Stimulated activated naive CD8-positive, alpha-beta T cell treated with anti-CD3 and anti-CD28 coated beads, Interleukin-15, Interleukin-2, amounts not matched to agents 100 U/mL and 50 U/mL, for 24 hours (primary cell): ENCODE data around the gene ANKRD63.

Experiments
- ATAC-seq: fragments of 150-1000 bp; cut with Tn5 transposase; one replicate; pipeline ENCODE4 v1.10.0; 2021
- DNase-seq: peaks from one replicate; pipeline ENCODE4 v3.0.0; 2021

ANKRD63 gene

DNA sequence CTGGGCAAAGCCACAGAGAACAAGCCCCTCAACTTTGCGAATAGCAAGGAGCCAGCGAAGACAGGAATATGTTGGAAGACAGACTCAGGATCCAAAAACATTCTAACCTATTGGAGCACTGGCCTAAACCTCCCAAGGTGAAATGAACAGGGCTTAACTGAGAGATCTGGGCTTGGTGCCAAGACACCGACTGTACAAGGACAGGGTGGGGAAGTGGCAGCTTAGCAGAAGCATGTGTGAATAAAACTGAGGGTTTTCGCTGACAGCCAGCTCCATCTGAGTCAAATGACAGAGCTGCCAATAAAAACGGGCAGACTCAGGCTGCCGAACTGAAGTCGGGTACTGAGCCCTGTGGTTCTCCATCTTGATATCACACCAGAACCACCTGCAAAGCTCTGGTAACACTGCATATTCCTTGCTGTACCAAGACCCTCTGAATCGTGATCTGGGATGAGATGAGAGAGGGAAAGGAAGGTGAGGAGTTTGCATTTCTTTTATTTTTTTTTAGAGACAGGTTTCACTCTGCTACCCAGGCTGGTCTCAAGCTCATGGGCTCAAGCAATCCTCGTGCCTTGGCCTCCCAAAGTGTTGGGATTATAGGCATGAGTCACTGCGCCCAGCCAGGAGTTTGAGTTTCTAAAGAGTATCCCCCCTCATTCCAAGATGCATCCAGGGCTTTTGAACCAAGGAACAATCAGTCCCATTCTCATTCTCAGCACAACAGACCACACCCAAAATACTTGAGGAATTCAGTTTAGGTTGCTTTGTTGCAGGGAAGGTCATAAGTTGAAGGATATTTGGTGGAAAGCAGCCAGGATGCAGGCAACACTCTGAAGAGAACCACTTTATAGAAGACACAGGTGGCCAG lies 30.9 kb upstream of the ANKRD63 start:
- DNase-seq, result no peak
- no peak for ATAC-seq

- DNase-seq (no peak), ATAC-seq (no peak)
Measured at GRCh38 chr15:40312370-40313158, 29.7 kb upstream of the ANKRD63 start.

GRCh38 chr15:40310993-40311392 lies 28.1 kb upstream of the ANKRD63 start:
- DNase-seq (no peak), ATAC-seq (no peak)

DNA sequence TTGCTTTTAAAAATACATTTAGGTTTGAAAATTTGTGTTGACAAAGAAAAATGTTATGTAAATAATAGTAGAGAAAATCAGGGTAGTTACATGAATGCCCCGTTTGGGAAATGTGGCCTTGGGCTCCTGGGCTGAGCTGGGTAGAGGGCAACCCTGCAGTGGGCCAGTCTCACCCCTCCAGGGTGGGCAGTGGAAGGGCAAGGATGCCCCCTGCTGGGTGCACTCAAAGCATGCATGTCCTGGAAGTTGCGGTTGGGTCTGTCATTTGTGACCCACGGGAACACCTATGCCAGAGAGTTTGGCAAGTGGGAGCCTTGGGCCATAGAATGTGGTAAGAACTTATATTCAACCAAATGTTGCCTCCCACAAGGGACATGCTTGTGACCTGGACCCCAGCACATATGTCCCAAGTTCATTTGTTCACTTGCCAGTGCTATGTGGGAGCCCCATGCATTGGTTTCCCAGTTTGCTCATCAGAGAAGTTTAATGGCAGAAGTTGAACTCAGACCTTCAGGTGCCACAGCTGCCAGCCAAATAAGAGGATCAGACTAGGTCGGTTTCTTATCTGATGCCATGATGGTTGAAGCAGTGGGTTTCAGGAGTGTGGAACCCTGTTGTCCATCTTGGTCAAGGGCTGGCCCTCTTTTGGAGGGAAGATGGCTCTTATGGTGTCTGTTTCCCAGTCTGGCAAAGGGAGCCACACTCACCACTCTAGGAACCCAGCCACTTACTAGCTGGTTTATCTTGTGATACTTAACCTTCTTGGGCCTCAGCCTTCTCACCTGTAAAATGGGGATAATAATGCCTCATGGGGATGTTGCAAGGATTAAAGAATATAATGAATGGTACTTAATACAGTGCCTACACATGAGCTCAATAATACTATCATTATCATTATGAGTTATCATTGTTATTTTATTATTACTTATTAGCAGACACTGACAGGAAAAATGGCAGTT lies 27.4 kb upstream of the ANKRD63 start:
- ATAC-seq (peak; percentile 48), DNase-seq (peak; percentile 81)

GRCh38 chr15:40309344-40309862 lies 26.5 kb upstream of the ANKRD63 start:
- ATAC-seq, result no peak
- DNase-seq, result no peak

GRCh38 chr15:40307421-40308211 lies 24.8 kb upstream of the ANKRD63 start, which contains the start of gene PLCB2:
Gene PLCB2 (minus strand): TSS chr15:40307935. CDS start chr15:40307672, 263 bp downstream.
- ATAC-seq, result peak; percentile 76
- peak; percentile 69 for DNase-seq

DNA sequence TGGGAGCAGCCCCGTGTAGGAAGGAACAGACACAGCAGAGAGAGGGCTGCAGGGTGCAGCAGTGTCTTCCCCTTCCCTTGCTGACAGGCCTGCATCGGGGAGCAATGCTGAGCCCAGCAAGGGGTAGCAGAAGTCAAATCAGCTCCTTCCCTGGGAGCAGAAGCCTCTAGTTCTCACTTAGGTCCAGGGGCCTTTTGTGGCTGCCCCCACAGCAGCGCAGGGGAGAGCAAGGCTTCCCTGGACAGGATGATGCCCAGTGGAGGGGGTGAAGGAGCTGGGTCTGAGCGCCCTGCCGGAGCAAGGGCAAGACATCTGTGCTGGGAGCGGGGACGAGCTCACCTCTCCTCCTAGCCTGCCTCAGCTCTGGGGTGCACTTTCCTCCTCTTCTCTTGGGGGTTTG lies 24.0 kb upstream of the ANKRD63 start:
- no peak for ATAC-seq

GRCh38 chr15:40306371-40306770 lies 23.5 kb upstream of the ANKRD63 start:
- ATAC-seq (no peak), DNase-seq (no peak)

More for the DNA sequence above, 24.0 kb upstream of the ANKRD63 start:
- DNase-seq, result peak; percentile 25

GRCh38 chr15:40305281-40305680 lies 22.4 kb upstream of the ANKRD63 start:
- no peak for ATAC-seq
- DNase-seq, result no peak

DNA sequence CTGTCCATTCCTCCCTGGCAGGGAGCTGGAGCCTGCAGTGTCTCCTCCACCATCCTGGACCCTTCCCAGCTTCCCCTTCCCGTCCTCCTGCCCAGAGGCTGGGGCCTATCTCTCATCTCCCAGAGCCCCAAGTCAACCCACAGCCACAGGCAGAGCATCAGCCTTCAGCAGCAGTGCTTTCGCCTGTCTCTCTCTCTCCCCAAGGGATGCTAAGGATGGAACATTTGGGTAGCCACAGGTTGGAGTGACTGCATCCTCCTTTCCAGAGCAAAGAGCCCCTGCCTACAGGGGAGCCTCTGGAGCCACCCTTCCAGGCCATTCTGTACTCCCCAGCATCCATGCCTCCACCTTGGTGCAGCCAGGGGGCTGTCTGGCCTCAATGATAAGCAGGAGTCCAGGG lies 20.7 kb upstream of the ANKRD63 start:
- no peak for ATAC-seq
- no peak for DNase-seq

GRCh38 chr15:40302981-40303380 lies 20.1 kb upstream of the ANKRD63 start:
- no peak for DNase-seq
- ATAC-seq, result no peak

GRCh38 chr15:40302288-40302886 lies 19.5 kb upstream of the ANKRD63 start:
- no peak for ATAC-seq
- no peak for DNase-seq

GRCh38 chr15:40301467-40302179 lies 18.8 kb upstream of the ANKRD63 start:
- no peak for DNase-seq
- ATAC-seq, result no peak

GRCh38 chr15:40300771-40301170 lies 17.9 kb upstream of the ANKRD63 start:
- no peak for ATAC-seq
- no peak for DNase-seq

GRCh38 chr15:40300367-40300766 lies 17.5 kb upstream of the ANKRD63 start:
- DNase-seq, result no peak
- no peak for ATAC-seq

GRCh38 chr15:40298216-40298935 lies 15.5 kb upstream of the ANKRD63 start:
- ATAC-seq, result no peak
- DNase-seq, result no peak

DNA sequence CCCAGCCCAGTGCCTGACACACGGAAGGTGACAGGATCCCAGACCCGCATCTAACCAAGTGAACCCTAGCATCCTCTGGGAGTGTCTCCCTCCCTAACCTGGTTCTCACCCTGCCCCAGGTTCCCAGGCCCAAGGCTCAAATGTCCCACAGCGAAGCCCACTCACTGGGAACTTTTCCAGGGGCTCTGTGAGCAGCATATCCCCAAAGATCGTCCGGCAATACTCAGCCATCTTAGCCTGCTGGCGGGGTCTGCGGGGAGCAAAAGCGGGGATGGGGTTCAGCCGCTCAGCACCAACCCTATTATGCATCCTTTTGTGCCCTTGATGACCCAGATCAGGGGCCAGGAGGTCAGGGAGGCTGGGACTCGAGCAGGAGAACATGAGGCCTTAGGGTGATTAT lies 14.5 kb upstream of the ANKRD63 start:
- no peak for DNase-seq
- no peak for ATAC-seq

DNA sequence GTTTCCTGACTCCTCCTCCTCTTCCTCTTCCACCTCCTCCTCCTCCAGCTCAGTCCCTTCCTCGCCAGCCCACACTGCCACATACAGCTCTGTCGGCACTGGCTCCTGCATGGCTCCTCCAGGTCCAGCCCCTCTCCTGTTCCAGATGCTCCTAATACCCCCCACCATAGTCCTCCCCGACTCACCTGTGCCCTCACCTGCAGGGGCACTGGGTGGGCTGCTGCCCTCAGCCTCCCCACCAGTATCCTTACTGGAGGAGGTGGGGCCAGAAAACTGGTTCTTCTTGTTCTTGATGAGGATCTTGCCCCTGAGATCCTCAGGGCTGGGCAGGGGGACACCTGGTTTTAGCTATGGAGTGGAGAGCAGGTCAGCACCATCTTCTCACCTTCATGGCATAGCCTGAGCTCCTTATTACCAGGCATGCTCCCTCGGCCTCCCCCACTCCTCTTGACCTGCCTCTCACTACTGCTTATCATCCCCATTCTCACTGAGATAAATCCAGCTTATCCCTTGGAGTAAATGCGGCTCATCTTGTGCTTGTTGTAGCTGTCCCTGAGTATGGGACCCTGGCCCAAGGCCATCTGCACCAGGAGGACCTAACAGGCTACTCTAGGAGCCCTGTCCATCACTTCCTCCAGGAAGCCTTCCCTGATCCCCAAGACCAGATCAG lies 13.8 kb upstream of the ANKRD63 start:
- no peak for DNase-seq
- no peak for ATAC-seq
